NCI-H1417 treated with DMSO at 0.1 percent for 48 hours (cell line): ENCODE data around the gene AP2A1.

Experiments
- DNase-seq: peaks from one replicate; lab custom pipeline; 2025; lab: John Stamatoyannopoulos, UW

AP2A1 gene

DNA sequence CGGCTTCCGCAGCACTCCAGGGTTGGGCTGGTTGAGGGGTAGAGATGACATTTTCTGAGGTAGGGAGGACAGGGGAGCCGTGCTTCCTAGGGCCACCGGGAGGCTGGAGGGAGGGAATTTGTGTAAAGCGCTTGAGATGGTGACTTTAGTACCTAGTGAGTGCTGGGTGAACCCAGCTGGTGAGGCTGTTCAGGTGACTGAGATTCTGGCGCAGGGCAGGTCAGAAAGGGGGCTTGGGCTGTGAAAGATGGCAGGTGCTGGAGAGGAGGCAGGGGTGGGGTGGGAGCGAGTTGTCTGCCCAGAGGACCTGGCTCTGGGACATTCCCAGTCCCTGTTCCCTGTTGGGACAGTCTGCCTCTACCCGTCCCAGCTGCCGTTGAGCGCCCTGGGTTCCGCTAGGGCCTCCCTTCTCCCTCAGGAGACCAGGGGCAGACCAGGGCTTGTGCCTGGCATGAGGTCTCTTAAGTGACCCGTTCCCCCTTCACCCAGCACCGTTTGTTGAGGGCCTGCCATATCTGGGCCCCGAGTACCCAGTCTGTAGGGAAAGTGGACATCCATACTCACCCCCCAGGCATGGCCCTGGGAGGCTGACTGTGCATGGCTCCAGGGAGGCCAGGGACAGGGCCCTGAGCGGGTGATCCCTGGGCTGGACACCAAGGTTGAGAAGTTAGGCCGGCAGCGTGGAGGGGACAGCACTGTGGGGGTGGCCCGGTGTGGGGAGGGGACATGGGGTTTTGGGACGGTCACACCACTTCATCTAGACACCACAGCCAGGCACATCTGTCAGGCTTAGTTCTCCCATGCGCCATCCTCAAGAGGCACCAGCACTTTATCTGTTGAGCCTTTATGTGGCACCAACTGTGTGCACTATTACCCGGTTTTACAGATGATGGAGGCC, 89.1 kb downstream of the AP2A1 start:
- no peak for DNase-seq

DNA sequence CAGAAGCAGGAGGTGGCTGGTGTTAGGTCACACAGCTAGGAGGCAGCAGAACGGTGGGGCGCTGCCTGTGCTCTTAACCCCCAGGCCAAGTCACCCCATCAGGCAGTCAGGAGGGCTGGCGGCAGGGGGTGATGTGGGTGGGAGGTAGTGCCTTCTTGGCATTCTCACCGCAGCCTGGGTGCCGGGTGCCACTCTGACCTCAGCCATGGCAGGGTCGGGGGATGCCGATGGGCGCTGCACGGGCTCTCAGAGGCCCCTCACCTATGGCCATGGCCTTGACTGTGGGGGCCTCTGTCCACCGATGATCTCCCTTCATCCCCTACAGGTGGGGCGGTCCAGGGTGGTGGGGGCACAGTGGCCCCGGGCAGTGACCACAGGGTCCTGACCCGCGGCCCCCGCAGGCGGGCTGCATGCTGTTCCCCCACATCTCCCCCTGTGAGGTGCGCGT, 89.8 kb downstream of the AP2A1 start:
- DNase-seq: no peak
